PFSK-1 (cell line): ENCODE data around the gene FAM3A.

Source experiments
- POLR2AphosphoS5 ChIP-seq: IDR thresholded peaks from 2 replicates; pipeline ENCODE4 v1.6.1; 2012; ENCODE audit warnings: low read depth, mild to moderate bottlenecking, control low read depth, low read length, moderate library complexity
- TF ChIP-seq, protein P1 (sequence below), 2 experiments: IDR thresholded peaks; 2 replicates each; pipeline versions ENCODE4 v1.6.1 to v1.8.0; 2011 to 2012; ENCODE audit warnings: low read depth in 2 of 2, low read length in 2 of 2, control low read depth in 1 of 2, inconsistent platforms in 1 of 2, mild to moderate bottlenecking in 1 of 2, moderate library complexity in 1 of 2; ENCODE audit not compliant: insufficient read depth in 1 of 2

DNA sequence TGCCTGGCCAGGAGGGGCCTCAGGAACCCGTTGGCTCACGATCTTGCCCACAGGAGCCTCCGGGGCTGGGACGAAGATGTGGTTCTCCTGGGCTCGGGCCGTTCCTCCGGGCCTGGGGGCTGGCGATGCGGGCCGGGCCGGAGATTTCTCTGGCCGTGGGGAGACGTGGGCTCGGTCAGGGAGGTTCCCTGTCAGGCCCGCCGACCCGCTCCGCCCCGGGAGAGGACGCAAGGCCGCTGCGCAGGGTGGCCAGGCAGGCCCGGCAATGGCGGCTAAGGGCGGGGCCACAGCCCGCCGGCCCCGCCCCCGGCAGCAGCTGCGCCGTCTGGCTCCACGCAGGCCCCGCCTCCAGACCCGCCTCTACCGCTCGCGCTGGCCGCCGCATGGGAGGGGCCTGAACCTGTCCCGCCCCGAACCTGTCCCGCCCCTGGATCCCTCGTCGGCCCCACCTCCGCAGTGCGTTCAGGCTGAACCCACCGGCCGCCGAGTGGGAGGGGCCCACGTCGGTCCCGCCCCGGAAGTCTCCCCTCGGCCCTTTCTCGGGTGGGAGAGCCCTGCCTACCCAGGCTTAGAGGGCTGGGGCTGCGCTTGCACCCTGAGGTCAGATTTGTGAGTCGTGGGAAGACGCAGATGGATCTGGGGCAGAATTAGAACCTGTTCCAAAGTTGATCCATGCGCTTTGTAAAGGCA lies at the start of gene FAM3A:
- TF ChIP-seq, protein P1, sequence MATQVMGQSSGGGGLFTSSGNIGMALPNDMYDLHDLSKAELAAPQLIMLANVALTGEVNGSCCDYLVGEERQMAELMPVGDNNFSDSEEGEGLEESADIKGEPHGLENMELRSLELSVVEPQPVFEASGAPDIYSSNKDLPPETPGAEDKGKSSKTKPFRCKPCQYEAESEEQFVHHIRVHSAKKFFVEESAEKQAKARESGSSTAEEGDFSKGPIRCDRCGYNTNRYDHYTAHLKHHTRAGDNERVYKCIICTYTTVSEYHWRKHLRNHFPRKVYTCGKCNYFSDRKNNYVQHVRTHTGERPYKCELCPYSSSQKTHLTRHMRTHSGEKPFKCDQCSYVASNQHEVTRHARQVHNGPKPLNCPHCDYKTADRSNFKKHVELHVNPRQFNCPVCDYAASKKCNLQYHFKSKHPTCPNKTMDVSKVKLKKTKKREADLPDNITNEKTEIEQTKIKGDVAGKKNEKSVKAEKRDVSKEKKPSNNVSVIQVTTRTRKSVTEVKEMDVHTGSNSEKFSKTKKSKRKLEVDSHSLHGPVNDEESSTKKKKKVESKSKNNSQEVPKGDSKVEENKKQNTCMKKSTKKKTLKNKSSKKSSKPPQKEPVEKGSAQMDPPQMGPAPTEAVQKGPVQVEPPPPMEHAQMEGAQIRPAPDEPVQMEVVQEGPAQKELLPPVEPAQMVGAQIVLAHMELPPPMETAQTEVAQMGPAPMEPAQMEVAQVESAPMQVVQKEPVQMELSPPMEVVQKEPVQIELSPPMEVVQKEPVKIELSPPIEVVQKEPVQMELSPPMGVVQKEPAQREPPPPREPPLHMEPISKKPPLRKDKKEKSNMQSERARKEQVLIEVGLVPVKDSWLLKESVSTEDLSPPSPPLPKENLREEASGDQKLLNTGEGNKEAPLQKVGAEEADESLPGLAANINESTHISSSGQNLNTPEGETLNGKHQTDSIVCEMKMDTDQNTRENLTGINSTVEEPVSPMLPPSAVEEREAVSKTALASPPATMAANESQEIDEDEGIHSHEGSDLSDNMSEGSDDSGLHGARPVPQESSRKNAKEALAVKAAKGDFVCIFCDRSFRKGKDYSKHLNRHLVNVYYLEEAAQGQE (IDR thresholded peaks at IDR 0.05; ENCODE audit: insufficient read depth in 1 of 2, low read depth in 2 of 2, low read length in 2 of 2) = no peak
- peak; percentile 76; the same call in 1 of the 2 replicates for TF ChIP-seq POLR2AphosphoS5
